ENCODE measurements around the gene TNS1.

Gene TNS1

GRCh38 chr2:217956586-217957457 is 46.0 kb downstream of the TNS1 start:
- no peak for DNase-seq (ENCODE audit: low read depth in 3 of 3)

GRCh38 chr2:217955881-217956493 is 46.8 kb downstream of the TNS1 start:
- no peak for DNase-seq (ENCODE audit: low read depth in 3 of 3)

- DNase-seq (ENCODE audit: low read depth in 3 of 3), result no peak
These were observed 47.6 kb downstream of the TNS1 start for GRCh38 chr2:217954971-217955740.

DNA sequence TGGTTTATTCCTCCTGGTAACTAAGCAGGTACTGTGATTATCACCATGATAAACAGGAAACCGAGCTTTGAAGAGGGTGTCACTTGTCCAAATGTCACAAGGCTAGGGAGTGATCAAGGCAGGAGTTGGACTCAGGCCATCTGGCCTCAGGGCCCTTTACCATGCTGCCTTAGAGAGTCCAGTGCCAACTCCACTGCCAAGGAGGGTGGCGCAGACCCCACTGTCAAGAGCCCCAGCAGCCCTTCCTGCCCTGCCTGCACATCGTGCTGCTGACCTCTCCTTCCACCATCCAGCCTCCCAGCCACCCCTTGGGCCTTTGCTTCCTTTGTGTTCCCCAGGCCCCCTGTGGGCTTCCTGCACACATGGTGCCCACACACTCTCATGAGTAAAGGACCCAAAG is 48.3 kb downstream of the TNS1 start:
- DNase-seq (ENCODE audit: low read depth in 3 of 3), result no peak

- DNase-seq (ENCODE audit: low read depth in 3 of 3), result no peak
These were observed 48.7 kb downstream of the TNS1 start for GRCh38 chr2:217954051-217954450.

GRCh38 chr2:217953531-217953932 is 49.3 kb downstream of the TNS1 start:
- DNase-seq (ENCODE audit: low read depth in 3 of 3), result no peak

- DNase-seq (ENCODE audit: low read depth in 3 of 3), result no peak
These were observed 49.7 kb downstream of the TNS1 start for GRCh38 chr2:217953011-217953481.

- DNase-seq (ENCODE audit: low read depth in 3 of 3), result no peak
These were observed 50.4 kb downstream of the TNS1 start for GRCh38 chr2:217952409-217952808.

DNA sequence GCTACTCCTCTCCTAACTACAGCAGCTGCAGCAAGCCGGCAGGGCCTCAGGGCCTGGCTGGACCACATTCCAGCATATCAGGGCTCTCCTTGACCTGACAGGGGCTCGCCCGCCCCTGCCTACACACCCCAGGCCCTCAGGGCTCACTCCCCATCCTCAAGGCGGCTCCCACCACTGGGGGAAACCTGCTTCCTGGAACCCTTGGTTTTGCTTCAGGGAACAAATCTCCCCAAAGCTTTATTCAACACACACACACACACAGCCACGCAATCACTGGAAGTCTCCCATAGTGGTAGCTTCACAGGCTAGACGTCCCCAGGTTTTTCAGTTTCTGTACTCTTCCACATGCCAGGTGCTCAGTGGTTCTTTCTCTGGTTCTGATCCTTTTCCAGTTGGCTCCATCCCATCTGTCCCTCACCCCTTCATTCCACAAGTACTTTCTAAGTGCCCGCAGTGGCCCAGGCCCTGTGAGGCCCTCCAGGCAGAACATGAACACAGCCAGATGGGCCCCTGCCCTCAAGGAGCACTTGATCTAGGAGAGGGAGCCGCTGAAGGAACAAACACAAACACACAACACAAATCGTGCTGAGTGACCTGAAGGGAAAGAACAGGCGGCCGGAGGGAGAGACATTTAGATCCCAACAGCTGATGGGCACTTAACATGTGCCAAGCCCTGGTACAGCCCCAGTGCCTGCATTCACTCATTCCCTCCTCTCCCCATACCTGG is 51.1 kb downstream of the TNS1 start:
- DNase-seq (ENCODE audit: low read depth in 3 of 3), result no peak

- DNase-seq (ENCODE audit: low read depth in 3 of 3), result no peak
These were observed 51.7 kb downstream of the TNS1 start for GRCh38 chr2:217951091-217951490.

GRCh38 chr2:217950401-217950871 is 52.4 kb downstream of the TNS1 start:
- no peak for DNase-seq (ENCODE audit: low read depth in 3 of 3)

DNA sequence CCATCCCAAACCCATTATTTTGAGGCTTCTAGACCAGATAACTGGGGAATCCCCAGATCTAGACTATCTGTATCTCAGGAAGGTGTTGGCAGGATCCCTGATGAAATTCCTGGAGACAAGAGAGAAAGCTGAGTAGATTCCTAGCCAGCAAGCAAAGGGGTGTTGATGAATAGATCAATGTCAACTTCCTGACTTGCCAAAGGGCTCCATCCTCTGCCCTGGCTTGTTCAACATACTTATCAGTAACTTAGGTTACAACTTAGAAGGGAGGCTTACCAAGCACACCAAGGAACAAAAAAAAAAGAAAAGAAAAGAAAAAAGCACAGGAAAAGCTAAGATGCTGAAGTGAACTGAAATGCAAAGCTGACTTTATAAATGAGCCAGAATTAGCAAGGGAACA is 53.3 kb downstream of the TNS1 start:
- no peak for DNase-seq (ENCODE audit: low read depth in 3 of 3)

- DNase-seq (ENCODE audit: low read depth in 3 of 3), result no peak
These were observed 53.9 kb downstream of the TNS1 start for GRCh38 chr2:217948897-217949296.

DNA sequence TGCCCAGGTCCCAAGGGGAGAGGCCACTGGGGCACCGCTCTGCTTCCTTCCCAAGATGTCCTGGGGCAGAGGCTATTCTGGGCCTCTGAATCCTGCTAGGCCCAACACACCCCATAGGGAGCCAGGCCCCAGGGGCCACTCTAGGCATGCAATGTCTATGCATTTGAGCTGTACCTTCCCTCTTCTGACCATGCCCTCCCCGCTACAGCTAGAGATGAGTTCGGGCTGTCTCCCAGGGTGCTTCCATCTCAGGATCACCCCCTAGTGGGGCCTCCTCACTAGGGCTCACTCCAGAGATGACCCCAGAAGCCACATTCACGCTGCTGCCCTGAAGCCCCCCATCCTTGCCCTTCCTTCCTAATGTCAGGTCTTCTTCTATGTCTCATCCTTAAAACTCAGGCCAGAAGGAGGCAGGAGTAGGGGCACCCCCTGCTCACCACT is 54.4 kb downstream of the TNS1 start:
- DNase-seq (ENCODE audit: low read depth in 3 of 3), result no peak

DNA sequence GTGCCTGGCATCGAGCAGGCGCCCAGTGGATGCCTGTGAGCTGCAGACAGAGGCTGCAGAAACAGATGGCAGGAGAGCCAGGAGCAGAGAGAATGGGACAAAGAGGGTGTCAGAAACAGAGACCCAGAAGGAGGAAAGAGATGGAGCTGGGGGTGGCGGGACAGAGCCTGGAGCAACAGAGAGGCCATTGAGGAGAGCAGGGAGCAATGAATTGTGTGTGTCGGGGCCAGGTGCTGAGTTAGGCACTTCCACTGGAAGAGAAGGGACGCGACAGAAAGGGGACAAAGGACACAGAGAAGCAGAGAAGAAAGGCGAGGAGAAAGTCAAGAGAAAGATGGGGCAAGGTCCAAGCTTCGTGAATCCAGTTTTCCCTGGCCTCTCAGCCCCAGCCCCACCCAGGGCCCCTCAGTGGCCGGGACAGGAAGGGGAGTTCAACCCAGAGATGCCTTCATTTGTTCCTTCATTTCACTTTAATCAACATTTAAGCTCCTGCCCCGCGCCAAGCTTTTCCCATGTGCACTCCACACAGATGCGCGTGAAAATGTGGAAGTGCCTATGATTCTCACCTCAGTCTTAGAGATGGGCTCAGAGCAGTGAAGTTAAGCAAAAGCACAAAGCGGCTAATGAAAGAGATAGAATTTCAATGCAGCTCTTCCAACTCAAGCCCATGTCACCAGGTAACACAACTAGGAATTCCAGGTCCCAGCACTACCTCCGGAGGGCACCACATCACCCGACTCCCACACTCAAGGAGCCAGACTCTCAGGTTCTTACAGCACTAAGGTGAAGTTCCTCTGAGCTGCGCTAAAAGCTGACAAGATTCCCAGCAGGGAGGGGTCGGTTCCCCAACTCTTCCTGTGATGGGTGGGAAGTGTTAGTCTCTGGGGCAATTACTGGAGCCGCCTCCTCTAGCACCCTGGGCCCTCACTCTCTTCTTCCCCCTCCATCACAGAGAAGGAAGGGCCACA is 55.1 kb downstream of the TNS1 start:
- no peak for DNase-seq (ENCODE audit: low read depth in 3 of 3)

DNA sequence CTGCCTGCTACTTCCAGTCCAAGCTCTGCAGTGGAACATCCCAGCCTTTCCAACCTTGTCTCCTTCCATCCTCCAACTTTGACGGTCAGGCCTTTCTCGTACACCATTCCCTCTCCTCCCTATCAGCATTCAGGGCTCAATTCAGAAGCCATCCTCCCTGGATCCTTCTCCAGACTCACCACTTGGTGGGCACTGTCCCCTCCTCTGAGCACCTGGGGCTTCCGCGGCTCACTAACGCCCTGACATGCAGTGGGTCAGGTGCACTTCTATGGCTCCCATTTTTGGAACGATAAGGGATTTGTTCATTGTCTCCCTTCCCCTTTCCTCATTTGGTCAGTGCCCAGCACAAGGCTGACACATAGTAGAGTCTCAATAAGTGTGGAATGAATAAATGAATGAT is 56.7 kb downstream of the TNS1 start:
- DNase-seq (ENCODE audit: low read depth in 3 of 3), result no peak

DNA sequence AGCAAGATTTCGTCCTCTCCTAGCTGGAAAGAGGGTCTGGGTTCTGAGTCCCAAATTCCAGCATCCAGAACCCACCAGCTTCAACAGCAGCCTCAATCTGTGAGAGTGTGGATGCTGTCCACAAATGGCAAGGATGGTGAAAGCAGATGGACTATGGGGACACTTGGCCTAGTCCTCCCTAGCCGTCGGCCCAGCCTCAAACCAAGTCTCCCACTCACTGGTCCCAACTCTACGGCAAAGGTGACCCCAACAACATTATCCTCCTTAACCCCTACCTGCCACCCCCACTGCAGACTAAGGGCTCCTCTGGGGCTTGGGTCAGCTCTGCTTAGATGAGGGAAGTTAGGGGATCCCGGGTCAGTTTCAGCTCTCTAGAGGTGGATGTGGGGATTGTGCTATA is 57.3 kb downstream of the TNS1 start:
- DNase-seq (ENCODE audit: low read depth in 3 of 3), result no peak

- DNase-seq (ENCODE audit: low read depth in 3 of 3), result no peak
These were observed 57.9 kb downstream of the TNS1 start for GRCh38 chr2:217944923-217945322.

- no peak for DNase-seq (ENCODE audit: low read depth in 3 of 3)
These were observed 58.4 kb downstream of the TNS1 start for GRCh38 chr2:217944366-217944765.

Measured in stimulated activated CD4-positive, alpha-beta T cell treated with anti-CD3 and anti-CD28 coated beads, TNF-alpha, amount 100 ng/mL, for 48 hours (primary cell).